Right renal cortex interstitium (tissue), 3 donors: ENCODE data around the gene ZNF544. TPM values are rescaled to one million over a fixed set of nuclear protein-coding genes. Genes with fewer than 3 reads are reported as not detected.
"Not testable (repeated sequence)": the region's sequence is repeated elsewhere in the genome, so short reads cannot be mapped to it uniquely, and the experiment has no call there.

Experiments
- DNase-seq, 3 donors: peaks; one replicate each; pipeline ENCODE4 v3.0.0-alpha.2; 2013; ENCODE audit warnings: low read depth in 3 of 3, low spot score in 2 of 3
- polyA plus RNA-seq, 3 donors: library from polyadenylated mRNA; unstranded; fragments of 120-200 nt; gene quantifications; one replicate each; pipeline ENCODE4 v1.2.1, GENCODE V29; 2013; ENCODE audit not compliant: insufficient read length in 3 of 3

Gene ZNF544
- polyA plus RNA-seq, 3 donors, result 28.3 to 37.8 (median 33.8) TPM

DNA sequence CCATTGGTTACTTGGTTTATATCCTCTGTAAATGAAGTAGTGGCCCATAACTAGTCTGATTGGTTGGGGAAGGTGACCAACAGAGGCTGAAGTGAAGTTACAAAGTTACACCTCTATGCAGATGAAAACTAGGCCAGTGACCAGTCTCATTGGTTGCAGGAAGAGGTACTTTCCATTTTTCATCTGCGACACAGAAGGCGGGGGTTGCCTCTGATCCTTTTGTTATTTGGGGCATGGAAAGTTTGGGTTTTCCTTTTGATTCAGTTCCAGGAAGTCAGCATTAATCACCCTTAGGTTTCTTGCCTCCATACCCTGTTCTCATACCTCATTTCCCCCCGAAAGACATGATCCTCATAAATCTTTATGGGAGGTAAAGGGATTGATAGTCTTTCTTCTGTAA lies 20.2 kb downstream of the ZNF544 start:
- no peak for DNase-seq

DNA sequence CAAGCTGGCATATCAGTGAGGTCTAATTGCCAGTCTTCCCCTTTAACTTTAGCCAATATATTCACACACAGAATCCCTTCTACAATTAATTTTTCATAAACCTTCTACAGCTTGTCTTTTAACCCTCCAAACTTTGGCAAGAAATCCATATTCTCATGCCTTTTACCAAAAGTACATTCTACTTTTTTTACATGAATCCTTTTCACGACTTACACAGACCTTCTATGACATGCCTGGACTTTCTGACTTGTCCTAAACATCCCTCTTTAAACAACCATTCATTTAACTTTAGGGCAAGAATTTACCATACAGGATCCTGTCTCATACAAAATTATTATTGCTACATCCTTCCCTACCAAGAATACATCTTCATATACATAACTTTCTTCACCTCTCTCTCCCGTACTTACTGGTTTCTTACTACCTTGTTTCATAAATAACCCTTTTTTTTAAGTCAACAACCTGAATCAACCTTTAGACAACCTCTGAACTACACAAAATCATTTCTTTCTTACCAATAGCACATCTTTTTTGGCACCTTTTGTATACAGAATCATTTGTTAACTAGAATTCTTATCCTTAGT lies 23.5 kb downstream of the ZNF544 start:
- DNase-seq, result no peak

DNA sequence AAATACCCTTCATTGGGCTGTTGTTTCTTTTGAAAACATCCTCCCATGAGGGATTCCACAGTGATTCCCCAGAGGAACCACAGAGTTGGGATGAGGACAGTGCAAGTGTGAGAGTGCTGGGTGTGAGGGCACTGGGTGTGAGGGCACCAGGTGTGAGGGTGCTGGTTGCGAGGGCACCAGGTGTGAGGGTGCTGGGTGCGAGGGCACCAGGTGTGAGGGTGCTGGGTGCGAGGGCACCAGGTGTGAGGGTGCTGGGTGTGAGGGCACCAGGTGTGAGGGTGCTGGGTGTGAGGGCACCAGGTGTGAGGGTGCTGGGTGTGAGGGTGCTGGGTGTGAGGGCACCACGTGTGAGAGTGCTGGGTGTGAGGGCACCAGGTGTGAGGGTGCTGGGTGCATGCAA lies 29.5 kb downstream of the ZNF544 start:
- DNase-seq, result not testable (repeated sequence)

DNA sequence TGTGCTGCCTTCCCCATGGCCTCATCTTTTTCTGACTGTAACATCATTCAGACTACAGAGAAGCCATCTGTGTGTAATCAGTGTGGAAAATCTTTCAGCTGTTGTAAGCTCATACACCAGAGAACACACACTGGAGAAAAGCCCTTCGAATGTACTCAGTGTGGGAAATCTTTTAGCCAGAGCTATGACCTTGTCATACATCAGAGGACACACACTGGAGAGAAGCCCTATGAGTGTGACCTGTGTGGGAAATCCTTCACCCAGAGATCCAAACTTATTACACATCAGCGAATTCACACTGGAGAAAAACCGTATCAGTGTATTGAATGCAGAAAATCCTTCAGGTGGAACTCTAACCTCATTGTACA lies 32.9 kb downstream of the ZNF544 start:
- no peak for DNase-seq

DNA sequence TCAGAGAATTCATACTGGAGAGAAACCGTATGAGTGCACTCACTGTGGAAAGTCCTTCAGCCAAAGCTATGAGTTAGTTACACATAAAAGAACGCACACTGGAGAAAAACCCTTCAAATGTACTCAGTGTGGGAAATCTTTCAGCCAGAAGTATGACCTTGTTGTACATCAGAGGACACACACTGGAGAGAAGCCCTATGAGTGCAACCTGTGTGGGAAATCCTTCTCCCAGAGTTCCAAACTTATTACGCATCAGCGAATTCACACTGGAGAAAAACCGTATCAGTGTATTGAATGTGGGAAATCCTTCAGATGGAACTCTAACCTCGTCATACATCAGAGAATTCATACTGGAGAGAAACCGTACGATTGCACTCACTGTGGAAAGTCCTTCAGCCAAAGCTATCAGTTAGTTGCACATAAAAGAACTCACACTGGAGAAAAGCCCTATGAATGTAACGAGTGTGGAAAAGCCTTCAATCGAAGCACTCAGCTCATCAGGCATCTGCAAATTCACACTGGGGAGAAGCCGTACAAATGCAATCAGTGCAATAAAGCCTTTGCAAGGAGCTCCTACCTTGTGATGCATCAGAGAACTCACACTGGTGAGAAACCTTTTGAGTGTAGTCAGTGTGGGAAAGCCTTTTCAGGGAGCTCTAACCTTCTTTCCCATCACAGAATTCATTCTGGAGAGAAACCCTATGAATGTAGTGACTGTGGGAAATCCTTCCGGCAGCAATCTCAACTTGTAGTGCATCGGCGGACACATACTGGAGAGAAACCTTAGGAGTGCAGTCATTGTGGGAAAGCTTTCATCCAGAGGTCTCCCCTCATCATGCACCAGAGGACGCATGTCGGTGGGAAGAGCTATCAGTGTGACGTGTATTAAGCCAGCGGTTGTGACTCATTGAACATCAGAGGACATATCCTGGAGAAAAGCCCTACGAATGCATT lies 33.5 kb downstream of the ZNF544 start:
- DNase-seq, result no peak

DNA sequence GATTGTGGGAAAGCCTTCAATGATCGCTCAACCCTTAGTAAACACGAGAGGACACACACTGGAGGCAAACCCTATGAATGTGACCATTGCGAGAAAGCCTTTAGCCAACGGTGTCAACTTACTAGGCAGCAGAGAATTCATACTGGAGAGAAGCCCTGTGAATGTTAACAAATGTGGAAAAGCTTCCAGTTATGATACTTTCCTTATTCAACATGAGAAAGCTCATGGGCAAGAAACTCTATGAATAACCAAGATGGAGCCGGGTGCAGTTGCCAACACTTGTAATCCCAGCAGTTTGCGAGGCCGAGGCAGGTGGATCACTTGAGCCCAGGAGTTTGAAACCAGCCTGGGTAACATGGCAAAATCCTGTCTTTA lies 34.2 kb downstream of the ZNF544 start:
- no peak for DNase-seq

DNA sequence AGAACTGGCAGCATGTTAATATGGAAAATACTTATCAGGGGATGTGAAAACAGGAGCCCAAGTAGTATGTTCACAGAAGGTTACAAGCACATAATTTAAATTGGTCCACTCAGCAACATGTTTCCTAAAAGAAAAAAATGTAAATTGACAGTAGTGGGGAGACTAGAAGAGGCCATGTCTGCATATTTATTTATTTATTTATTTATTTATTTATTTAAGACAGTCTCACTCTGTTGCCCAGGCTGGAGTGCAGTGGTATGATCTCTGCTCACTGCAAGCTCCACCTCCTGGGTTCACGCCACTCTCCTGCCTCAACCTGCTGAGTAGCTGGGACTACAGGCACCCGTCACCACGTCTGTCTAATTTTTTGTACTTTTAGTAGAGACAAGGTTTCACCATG lies 36.4 kb downstream of the ZNF544 start:
- DNase-seq, result no peak

DNA sequence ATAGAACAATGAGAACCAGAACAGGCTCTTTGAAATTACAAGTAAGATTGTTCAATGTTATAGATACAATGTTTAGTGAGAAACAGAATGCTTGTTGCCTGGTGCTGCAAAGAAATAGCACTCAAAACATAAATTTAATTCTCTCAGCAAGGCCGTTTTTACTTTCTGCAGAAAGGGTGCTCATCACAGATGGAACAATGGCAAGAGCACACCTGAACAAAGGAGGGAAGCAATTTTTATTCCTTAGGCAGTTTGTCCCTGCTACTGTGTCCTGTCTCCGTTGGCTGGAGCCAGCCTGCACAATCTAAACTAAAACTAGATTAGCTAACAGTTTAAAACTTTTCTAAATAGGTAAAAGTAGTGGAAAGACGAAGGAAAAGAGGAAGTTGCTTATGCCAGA lies 39.6 kb downstream of the ZNF544 start:
- DNase-seq, result no peak

DNA sequence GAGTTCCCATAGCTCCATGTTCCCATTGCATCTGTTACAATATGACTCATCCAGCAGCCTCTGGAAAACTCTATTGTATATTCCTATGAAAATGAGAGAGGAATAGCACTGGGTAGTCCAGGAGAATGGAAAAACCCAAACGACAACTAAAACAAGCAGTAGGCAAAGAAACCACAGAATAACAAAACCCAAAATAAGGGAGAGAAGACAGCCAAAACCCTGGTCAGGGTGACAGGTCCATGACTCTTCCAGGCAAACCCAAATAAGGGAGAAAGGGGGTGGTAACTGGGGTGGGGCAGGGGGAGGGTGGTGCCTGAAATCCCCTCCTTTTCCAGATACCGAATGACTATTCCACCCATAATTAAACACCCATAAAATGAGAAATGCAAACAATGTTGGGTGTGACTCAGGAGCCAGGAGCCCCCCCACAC lies 46.1 kb downstream of the ZNF544 start:
- DNase-seq, result no peak

DNA sequence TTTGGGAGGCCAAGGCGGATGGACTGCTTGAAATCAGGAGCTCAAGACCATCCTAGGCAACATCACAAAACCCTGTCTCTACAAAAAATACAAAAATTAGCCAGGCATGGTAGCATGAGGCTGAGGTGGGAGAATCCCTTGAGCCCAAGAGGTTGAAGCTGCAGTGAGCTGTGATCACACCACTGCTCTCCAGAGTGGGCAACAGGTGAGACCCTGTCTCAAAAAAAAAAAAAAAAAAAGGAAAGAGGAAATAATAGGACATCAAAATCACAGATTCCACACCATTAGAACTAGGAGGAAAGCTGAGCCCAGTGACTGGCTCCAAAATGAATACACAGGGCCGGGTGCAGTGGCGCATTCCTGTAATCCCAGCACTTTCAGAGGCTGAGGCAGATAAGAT lies 46.9 kb downstream of the ZNF544 start:
- no peak for DNase-seq

DNA sequence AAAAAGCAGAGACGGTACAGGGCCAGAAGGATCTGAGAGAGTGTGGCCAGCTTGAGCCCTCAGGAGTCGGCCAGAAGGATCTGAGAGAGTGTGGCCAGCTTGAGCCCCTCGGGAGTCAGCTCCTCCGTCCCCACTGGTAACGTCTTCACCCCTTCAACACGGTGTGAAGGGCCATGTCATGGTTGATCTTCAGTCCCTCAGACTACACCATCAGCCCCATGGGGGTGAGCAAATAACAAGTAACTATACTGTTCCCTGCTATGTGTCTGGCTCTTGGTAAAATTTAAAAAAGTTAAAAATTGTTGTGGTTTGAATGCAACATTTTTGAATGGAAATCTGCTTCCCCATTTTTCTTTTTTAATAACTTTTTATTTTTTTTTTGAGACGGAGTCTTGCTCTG lies 48.5 kb downstream of the ZNF544 start:
- no peak for DNase-seq

DNA sequence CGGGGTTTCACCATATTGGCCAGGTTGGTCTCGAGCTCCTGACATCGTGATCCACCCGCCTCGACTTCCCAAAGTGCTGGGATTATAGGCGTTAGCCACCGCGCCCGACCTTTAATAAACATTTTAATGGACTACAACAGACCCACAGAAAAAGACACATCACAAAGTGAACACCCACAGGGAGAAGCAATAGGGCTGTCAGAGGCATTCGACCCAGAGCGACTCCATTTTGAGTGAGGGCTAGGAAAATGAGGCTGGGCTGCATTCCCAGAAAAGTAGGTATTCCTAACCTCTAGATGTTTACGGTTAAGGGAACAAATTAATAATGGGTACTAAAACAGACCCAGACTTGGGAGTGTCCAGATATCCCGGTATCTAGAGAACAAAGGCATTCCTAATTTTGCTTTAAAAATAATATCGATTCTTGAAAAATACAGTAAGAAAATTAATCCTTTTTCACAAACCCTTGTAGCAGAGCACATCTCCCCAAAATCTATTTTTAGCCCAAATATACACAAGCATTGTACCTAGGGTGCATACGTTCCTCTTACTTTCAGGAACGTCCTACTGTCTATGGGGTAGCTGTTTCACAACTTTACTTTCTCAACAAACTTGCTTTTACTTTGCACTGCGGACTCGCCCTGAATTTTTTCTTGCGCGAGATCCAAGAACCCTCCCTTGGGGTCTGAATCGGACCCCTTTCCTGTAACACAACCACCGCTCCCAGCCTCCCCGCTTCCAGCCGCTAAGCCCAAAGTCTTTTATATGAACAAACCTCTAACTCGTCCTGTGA lies 49.2 kb downstream of the ZNF544 start:
- DNase-seq, result no peak

DNA sequence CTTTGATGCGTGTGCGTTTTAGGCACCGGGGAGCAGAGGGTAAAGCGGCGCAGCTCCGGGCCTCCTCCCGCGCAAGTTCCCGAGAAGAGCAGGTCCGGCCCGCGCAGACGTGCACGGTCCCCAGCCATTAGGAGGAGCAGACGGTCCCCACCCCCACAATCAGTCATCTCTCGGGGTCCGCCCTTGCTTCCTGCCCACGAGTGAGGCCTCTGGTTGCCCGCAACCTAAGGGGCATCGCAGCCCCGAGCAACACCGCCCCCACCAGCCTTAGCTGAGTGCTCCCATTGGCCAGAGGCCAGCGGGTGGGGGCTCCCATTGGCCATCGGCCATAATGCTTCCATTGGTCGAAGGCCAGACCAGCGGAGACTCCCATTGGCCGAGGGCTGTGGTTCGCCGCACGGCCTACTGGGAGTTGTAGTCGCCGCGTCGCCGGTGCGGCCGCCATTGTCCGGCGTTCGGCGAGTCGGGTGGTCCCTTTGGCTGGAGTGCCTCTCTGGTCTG lies 49.9 kb downstream of the ZNF544 start, which contains the start of gene ZNF8:
Gene ZNF8, plus strand, starts transcription at position 415 of the 501 bp plus-strand sequence. CDS start 127 bp downstream, outside the sequence.
- peak; percentile 94 to 97 (median 94) for DNase-seq

DNA sequence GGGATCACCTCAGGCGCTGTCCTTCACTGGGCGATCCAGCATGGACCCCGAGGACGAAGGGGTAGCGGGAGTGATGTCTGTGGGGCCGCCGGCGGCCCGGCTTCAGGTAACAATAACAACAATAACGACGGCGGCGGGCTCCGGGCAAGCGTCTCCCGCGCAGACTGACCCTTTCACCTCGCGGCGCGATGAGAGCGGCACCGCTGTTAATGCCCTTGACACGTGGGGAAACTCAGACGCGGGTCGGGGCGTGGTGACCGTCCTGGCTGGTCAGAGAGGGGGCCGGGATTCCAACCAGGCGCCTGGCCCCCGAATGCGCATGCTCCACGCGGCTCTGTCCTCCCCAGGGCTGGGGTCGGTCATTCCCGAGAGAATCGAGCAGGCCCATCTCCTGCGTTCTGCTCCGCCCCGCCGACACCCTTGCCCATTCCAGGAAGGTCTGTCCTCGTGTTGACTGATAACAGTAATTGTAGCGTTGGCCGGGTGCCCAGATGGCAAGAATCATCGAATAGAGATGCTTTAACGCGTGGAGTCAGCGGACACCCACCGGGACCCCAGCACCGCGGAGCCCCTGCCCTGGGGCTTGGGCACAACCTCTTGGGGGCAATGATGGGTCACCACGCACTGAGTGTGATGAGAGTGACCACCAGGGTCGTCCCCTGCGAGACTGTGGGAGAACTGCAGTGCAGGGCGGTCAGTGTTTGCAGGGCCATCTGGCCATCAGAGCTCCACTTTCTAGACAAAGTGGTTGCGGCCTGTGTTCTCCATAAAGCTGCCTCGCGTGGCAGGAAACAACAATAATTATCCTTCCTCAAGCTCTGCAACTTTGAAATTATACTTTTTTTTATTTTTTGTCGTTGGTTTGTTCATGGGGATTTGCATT lies 50.6 kb downstream of the ZNF544 start:
- peak; percentile 32 to 38 (median 33) for DNase-seq

DNA sequence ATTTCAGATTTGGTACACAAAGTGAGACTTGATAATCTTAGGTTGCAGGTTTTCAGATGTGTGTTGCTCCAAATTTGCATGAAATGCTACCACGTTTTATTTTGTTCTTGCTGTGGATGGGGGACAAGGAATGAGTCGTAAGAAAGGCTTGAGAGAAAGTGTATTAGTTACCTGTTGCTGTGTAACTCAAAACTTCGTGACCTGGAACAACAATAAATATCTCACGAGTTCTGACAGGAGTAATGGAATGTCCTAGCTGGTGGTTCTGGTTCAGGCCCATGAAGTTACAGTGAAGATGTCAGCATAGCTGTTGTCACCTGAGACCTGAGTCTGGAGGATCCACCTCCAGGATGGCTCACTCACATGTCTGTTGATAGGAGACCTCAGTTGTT lies 51.2 kb downstream of the ZNF544 start:
- no peak for DNase-seq

DNA sequence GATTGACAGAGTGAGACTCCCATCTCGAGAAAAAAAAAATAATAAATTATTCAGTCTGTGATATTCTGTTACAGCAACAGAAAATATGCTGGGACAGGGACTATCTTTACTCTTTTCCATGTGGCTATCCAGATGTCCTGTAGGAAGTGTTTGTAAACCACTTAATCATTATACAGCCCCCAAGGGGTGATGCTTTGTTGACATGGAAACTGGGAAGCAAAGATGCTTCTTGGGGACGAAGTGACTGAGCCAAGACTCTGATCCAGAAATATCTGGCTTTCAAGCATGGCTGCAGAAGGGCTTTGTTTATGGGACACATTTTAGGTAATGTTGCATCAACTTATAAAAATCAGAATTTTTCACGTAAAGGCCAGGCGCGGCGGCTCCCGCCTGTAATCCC lies 55.5 kb downstream of the ZNF544 start:
- DNase-seq, result no peak

DNA sequence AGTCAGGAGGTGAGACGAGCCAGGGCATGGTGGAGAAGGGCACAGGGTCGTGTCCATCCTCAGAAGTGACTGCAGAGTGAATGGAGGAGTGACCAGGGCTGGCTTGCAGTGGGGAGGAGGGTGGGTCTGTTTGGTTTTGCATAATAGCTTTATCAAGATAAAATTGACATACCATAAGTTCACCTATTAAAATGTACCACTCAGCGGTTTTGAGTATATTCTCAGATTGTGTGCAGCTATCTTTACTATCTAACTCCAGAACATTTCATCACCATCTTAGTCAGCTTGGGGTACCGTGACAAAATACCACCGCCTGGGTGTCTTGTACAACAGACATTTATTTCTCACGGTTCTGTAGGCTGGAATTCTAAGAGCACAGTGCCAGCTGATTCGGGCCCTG lies 63.2 kb downstream of the ZNF544 start:
- DNase-seq, result no peak

DNA sequence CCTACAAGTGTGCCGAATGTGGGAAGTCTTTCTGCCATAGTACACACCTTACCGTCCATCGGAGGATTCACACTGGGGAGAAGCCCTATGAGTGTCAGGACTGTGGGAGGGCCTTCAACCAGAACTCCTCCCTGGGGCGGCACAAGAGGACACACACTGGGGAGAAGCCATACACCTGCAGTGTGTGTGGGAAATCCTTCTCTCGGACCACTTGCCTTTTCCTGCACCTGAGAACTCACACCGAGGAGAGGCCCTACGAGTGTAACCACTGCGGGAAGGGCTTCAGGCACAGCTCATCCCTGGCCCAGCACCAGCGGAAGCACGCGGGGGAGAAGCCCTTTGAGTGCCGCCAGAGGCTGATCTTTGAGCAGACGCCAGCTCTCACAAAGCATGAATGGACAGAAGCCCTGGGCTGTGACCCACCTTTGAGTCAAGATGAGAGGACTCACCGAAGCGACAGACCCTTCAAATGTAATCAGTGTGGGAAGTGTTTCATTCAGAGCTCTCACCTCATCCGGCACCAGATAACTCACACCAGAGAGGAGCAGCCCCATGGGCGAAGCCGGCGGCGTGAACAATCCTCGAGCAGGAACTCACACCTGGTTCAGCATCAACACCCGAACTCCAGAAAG lies 66.1 kb downstream of the ZNF544 start:
- no peak for DNase-seq

DNA sequence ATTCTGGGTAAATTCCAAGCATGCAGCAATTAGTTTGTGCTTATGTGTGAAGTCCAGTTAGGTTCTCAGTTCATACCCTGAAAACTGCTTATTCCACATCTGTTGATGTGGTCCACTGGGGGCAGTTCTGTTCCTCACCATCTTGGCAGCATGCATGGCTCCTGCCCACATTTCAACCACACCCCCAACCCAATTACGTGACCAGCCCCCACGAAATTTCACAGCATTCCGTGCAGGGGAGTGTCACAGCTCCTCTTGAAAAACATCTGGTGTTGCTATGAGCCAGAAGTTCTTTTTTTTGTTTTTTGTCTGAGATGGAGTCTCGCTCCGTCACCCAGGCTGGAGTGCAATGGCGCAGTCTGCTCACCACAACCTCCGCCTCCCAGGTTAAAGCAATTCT lies 67.4 kb downstream of the ZNF544 start:
- DNase-seq, result no peak

DNA sequence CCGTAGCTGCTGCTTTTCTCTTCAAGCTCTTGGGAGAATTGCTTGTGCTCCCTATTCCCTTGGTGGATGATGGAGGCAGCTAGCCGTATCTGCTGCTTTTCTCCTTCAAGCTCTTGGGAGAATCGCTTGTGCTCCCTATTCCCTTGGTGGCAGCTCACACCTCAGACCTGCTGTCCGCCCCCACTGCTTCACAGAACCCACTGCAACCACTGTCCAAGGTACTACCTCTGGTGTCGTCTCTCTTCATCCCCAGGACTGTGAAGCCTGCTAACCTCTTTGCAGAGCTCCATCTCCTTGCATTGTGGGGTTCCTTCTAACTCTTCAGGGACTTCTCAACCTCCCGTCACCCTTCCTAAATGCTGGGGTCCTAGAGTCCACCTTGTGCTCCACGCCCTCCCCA lies 71.9 kb downstream of the ZNF544 start:
- DNase-seq, result no peak
